ENCODE data around the gene GPRC5C. TPM values are rescaled to one million over a fixed set of nuclear protein-coding genes. Genes with fewer than 3 reads are reported as not detected.
"Not testable (repeated sequence)": the region's sequence is repeated elsewhere in the genome, so short reads cannot be mapped to it uniquely, and the experiment has no call there.

The GPRC5C gene
- total and polyA plus RNA-seq, 2 donors (not counting 1 experiment from before 2014, with no cell fraction given): 0.66 to 1.1 TPM

DNA sequence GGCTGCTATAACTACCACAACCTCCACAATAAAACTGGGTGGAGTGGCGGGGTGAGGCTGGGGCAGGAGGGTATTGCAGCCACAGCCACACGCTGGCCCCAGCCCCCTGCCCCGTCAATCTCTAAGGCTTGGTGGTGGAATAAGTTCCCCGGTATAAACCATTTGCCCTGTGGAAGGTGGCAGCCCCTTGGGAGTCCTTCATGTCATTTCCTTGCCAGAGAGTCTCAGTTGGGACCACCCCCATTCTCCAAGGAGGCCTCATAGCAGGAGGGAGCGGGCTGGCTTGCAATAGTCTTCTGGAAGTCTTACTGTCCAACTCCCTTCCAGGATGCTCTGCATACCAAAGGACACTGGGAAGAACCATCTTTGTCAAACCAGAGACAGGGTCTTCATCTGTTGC, 54.0 kb downstream of the GPRC5C start:
- ATAC-seq (ENCODE audit: low read depth) (no peak), DNase-seq (no peak)
- no peaks in the 10 kb centered on the region for H3K79me2 ChIP-seq (ENCODE audit: control insufficient read depth, insufficient read depth, low read length)
- H3K27ac ChIP-seq (ENCODE audit: low read length in 2 of 2): no peak overlapping the region
- H3K9me3 ChIP-seq (ENCODE audit: control extremely low read depth in 1 of 3, control insufficient read depth in 2 of 3, insufficient read depth in 1 of 3, low read length in 2 of 3): no peaks in the 10 kb centered on the region
- Mint-ChIP-seq H3K4me3 (no peak overlapping the region), H3K4me1 (no peaks in the 10 kb centered on the region), H3K27me3 (no peaks in the 10 kb centered on the region), H3K27ac (no peak overlapping the region), H3K9me3 (ENCODE audit: insufficient read depth) (no peaks in the 10 kb centered on the region)
- no peak overlapping the region for H3K4me2 ChIP-seq (replicated peaks; ENCODE audit: low read depth, low read length, poor library complexity, severe bottlenecking)
- H3K36me3 ChIP-seq (replicated peaks in 1 of 2; ENCODE audit: control extremely low read depth in 1 of 2, control insufficient read depth in 1 of 2, extremely low read depth in 1 of 2, insufficient read depth in 2 of 2, low read length in 1 of 2): no peaks in the 10 kb centered on the region
- H2AFZ ChIP-seq (ENCODE audit: insufficient read depth, low read depth, low read length, poor library complexity, severe bottlenecking): no peak overlapping the region
- intact Hi-C loops (cut with micrococcal nuclease): no loop called here
- H3K27me3 ChIP-seq (replicated peaks in 1 of 4; ENCODE audit: control extremely low read depth in 1 of 4, control insufficient read depth in 3 of 4, insufficient read depth in 4 of 4, low read length in 3 of 4): no peaks in the 10 kb centered on the region
- TF ChIP-seq, protein P1, sequence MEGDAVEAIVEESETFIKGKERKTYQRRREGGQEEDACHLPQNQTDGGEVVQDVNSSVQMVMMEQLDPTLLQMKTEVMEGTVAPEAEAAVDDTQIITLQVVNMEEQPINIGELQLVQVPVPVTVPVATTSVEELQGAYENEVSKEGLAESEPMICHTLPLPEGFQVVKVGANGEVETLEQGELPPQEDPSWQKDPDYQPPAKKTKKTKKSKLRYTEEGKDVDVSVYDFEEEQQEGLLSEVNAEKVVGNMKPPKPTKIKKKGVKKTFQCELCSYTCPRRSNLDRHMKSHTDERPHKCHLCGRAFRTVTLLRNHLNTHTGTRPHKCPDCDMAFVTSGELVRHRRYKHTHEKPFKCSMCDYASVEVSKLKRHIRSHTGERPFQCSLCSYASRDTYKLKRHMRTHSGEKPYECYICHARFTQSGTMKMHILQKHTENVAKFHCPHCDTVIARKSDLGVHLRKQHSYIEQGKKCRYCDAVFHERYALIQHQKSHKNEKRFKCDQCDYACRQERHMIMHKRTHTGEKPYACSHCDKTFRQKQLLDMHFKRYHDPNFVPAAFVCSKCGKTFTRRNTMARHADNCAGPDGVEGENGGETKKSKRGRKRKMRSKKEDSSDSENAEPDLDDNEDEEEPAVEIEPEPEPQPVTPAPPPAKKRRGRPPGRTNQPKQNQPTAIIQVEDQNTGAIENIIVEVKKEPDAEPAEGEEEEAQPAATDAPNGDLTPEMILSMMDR (IDR thresholded peaks at IDR 0.05): no peak
- no peak for TF ChIP-seq EZH2 (IDR thresholded peaks at IDR 0.05; ENCODE audit: borderline replicate concordance, insufficient read depth, low read depth, low read length, poor library complexity, severe bottlenecking)
- CTCF ChIA-PET: no interaction called here
- no peak overlapping the region for H3K4me3 ChIP-seq (ENCODE audit: control extremely low read depth in 1 of 5, extremely low read depth in 1 of 5, insufficient read depth in 1 of 5, low read depth in 2 of 5, low read length in 4 of 5)
- 94% methylated on average over 3 of the region's 5 CpGs for WGBS (ENCODE audit: insufficient coverage)
- no peaks in the 10 kb centered on the region for H4K20me1 ChIP-seq (ENCODE audit: control insufficient read depth, insufficient read depth, low read length, poor library complexity, severe bottlenecking)
- no peak overlapping the region for H3K9ac ChIP-seq (ENCODE audit: low read length)
- POLR2A ChIA-PET: no interaction called here
- no peaks in the 10 kb centered on the region for H3K4me1 ChIP-seq (ENCODE audit: control insufficient read depth in 2 of 2, insufficient read depth in 2 of 2, low read length in 2 of 2)

GRCh38 chr17:74488276-74488675, 56.4 kb downstream of the GPRC5C start:
- CTCF ChIA-PET: interaction anchor here (1.4 kb wide), 1 partner anchor 124 kb away, joined by 4 read pairs; no protein-coding TSS in a partner anchor
- POLR2A ChIA-PET; H2AFZ ChIP-seq (ENCODE audit: insufficient read depth, low read depth, low read length, poor library complexity, severe bottlenecking); H3K79me2 ChIP-seq (ENCODE audit: control insufficient read depth, insufficient read depth, low read length); H3K9ac ChIP-seq (ENCODE audit: low read length); H3K4me3 Mint-ChIP-seq; H3K9me3 ChIP-seq (ENCODE audit: control extremely low read depth in 1 of 3, control insufficient read depth in 2 of 3, insufficient read depth in 1 of 3, low read length in 2 of 3); H3K9me3 Mint-ChIP-seq (ENCODE audit: insufficient read depth); H3K27me3 Mint-ChIP-seq; H3K4me1 Mint-ChIP-seq; H3K4me1 ChIP-seq (ENCODE audit: control insufficient read depth in 2 of 2, insufficient read depth in 2 of 2, low read length in 2 of 2); ATAC-seq (ENCODE audit: low read depth); H3K27ac ChIP-seq (ENCODE audit: low read length in 2 of 2); H3K36me3 ChIP-seq (replicated peaks in 1 of 2; ENCODE audit: control extremely low read depth in 1 of 2, control insufficient read depth in 1 of 2, extremely low read depth in 1 of 2, insufficient read depth in 2 of 2, low read length in 1 of 2); H4K20me1 ChIP-seq (ENCODE audit: control insufficient read depth, insufficient read depth, low read length, poor library complexity, severe bottlenecking); H3K4me2 ChIP-seq (replicated peaks; ENCODE audit: low read depth, low read length, poor library complexity, severe bottlenecking); H3K4me3 ChIP-seq (ENCODE audit: control extremely low read depth in 1 of 5, extremely low read depth in 1 of 5, insufficient read depth in 1 of 5, low read depth in 2 of 5, low read length in 4 of 5); DNase-seq; H3K27ac Mint-ChIP-seq; intact Hi-C loops (cut with micrococcal nuclease); H3K27me3 ChIP-seq (replicated peaks in 1 of 4; ENCODE audit: control extremely low read depth in 1 of 4, control insufficient read depth in 3 of 4, insufficient read depth in 4 of 4, low read length in 3 of 4): not testable (repeated sequence)
- WGBS (ENCODE audit: insufficient coverage): 100% methylated on average over 4 of the region's 4 CpGs

Measured in B cell (primary cell).